Effector memory CD8-positive, alpha-beta T cell (primary cell): ENCODE measurements around the gene WWP2.
A peak's percentile ranks its signal among the peaks of the same experiment; 100 is the strongest.
"Not testable (repeated sequence)": the region's sequence is repeated elsewhere in the genome, so short reads cannot be mapped to it uniquely, and the experiment has no call there.

Source experiments
- ATAC-seq: fragments of 150-1000 bp; cut with Tn5 transposase; replicated peaks from 2 replicates; pipeline ENCODE4 v1.10.0; 2021; ENCODE audit warnings: mild to moderate bottlenecking, moderate library complexity
- DNase-seq, 3 experiments: peaks; one replicate each; pipeline ENCODE4 v3.0.0; 2021
- H3K27ac Mint-ChIP-seq, 2 donors: one replicate each; pipeline ENCODE4 v1.8.0; 2022; ENCODE audit warnings: mild to moderate bottlenecking in 2 of 2, mixed read lengths in 2 of 2, moderate library complexity in 2 of 2
- H3K27me3 Mint-ChIP-seq, 2 donors: one replicate each; pipeline ENCODE4 v1.8.0; 2022; ENCODE audit warnings: mixed read lengths in 2 of 2
- H3K36me3 Mint-ChIP-seq: one replicate; pipeline ENCODE4 v1.8.0; 2022; ENCODE audit warnings: mild to moderate bottlenecking, moderate library complexity, mixed read lengths; ENCODE audit not compliant: insufficient read depth
- H3K4me1 Mint-ChIP-seq, 2 donors: one replicate each; pipeline ENCODE4 v1.8.0; 2022; ENCODE audit warnings: low read depth in 2 of 2, mixed read lengths in 2 of 2
- H3K4me3 Mint-ChIP-seq, 2 donors: one replicate each; pipeline ENCODE4 v1.8.0; 2022; ENCODE audit warnings: mild to moderate bottlenecking in 2 of 2, mixed read lengths in 2 of 2, moderate library complexity in 2 of 2
- H3K9me3 Mint-ChIP-seq, 2 donors: one replicate each; pipeline ENCODE4 v1.8.0; 2022; ENCODE audit warnings: mixed read lengths in 2 of 2

WWP2 gene

DNA sequence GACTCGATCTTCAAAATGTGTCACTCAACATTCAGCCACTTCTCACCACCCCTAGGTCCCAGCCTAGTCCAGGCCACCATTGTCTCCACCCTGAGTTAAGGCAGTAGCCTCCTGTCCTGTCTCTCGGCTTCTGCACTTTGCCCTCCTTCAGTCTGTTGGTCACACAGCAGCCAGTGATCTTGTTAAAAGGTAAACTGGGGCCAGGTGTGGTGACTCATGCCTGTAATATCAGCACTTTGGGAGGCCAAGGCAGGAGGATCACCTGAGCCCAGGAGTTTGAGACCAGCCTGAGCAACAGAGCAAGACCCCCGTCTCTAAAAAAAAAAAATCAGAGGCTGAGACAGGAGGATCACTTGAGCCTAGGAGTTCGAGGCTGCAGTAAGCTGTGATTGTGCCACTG is 25.8 kb downstream of the WWP2 start:
- ATAC-seq (no peak), DNase-seq (no peak)
- H3K4me1 Mint-ChIP-seq, result peaks cover 3 to 5% of the 10 kb centered on the region in 2 donors
- no peak overlapping the region for H3K27ac Mint-ChIP-seq
- H3K9me3 Mint-ChIP-seq, result no peaks in the 10 kb centered on the region
- no peak overlapping the region for H3K4me3 Mint-ChIP-seq
- H3K27me3 Mint-ChIP-seq, result no peaks in the 10 kb centered on the region
- H3K36me3 Mint-ChIP-seq, result peaks cover 52% of the 10 kb centered on the region

DNA sequence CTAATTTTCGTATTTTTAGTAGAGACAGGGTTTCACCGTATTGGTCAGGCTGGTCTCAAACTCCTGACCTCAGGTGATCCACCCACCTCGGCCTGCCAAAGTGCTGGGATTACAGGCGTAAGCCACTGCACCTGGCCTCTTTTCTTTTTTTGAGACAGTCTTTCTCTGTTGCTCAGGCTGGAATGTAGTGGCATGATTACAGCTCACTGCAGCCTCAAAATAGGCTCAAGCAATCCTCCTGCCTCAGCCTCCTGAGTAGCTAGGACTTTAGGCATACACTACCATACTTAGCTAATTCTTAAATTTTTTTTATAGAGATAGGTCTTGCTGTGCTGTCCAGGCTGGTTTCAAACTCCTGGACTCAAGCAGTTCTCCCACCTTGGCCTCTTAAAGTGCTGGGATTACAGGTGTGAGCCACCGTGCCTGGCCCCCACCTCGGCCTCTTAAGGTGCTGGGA is 29.3 kb downstream of the WWP2 start:
- H3K27me3 Mint-ChIP-seq, ATAC-seq, H3K4me1 Mint-ChIP-seq, H3K27ac Mint-ChIP-seq, H3K9me3 Mint-ChIP-seq, DNase-seq, H3K4me3 Mint-ChIP-seq: not testable (repeated sequence)
- H3K36me3 Mint-ChIP-seq, result peaks cover 42% of the 10 kb centered on the region

- no peaks in the 10 kb centered on the region for H3K27me3 Mint-ChIP-seq
- no peaks in the 10 kb centered on the region for H3K9me3 Mint-ChIP-seq
- H3K27ac Mint-ChIP-seq, result no peak overlapping the region
- H3K4me3 Mint-ChIP-seq, result no peak overlapping the region
- no peak for ATAC-seq
- peaks cover 30% of the 10 kb centered on the region for H3K36me3 Mint-ChIP-seq
- DNase-seq, result no peak
- peaks cover 1 to 4% of the 10 kb centered on the region in 2 donors for H3K4me1 Mint-ChIP-seq
Measured at GRCh38 chr16:69793526-69793925, 31.4 kb downstream of the WWP2 start.

- DNase-seq (no peak), ATAC-seq (no peak)
- Mint-ChIP-seq H3K36me3 (peaks cover 27% of the 10 kb centered on the region), H3K9me3 (no peaks in the 10 kb centered on the region), H3K4me3 (no peak overlapping the region), H3K4me1 (peaks cover 0 to 4% of the 10 kb centered on the region in 2 donors), H3K27me3 (no peaks in the 10 kb centered on the region), H3K27ac (peak overlapping the region in 1 of 2 donors; percentile 22)
Measured at GRCh38 chr16:69794486-69794885, 32.4 kb downstream of the WWP2 start.

- Mint-ChIP-seq H3K27ac (no peak overlapping the region), H3K9me3 (no peaks in the 10 kb centered on the region), H3K36me3 (peaks cover 31% of the 10 kb centered on the region)
Measured at GRCh38 chr16:69796285-69797118, 34.4 kb downstream of the WWP2 start.

DNA sequence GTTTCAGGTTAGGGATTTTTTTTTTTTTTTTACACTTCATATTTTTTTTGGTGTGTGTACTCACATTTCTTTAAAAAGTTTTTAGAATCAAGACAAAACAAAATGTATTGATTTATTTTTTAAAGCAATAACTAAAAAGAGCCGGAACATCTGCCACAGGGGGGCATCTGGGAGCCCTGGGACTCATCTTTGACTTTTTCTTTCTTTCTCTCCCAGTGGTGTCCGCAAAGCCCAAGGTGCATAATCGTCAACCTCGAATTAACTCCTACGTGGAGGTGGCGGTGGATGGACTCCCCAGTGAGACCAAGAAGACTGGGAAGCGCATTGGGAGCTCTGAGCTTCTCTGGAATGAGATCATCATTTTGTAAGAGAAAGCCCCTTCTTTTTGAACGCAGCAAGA is 36.3 kb downstream of the WWP2 start:
- no peaks in the 10 kb centered on the region for H3K27me3 Mint-ChIP-seq
- no peak for ATAC-seq

More at GRCh38 chr16:69796285-69797118, 34.4 kb downstream of the WWP2 start:
- H3K4me1 Mint-ChIP-seq, result peaks cover 0 to 4% of the 10 kb centered on the region in 2 donors
- ATAC-seq, result peak; percentile 63
- no peak overlapping the region for H3K4me3 Mint-ChIP-seq
- peak in 2 of 3 experiments; percentile 12 to 21 for DNase-seq
- no peaks in the 10 kb centered on the region for H3K27me3 Mint-ChIP-seq

GRCh38 chr16:69799611-69800031 is 37.5 kb downstream of the WWP2 start:
- DNase-seq (no peak), ATAC-seq (no peak)
- no peaks in the 10 kb centered on the region for H3K27me3 Mint-ChIP-seq
- no peaks in the 10 kb centered on the region for H3K9me3 Mint-ChIP-seq
- no peak overlapping the region for H3K4me3 Mint-ChIP-seq
- peak overlapping the region in 1 of 2 donors; percentile 83 for H3K27ac Mint-ChIP-seq
- peaks cover 0 to 4% of the 10 kb centered on the region in 2 donors for H3K4me1 Mint-ChIP-seq
- H3K36me3 Mint-ChIP-seq, result peaks cover 51% of the 10 kb centered on the region

More for the DNA sequence above, 36.3 kb downstream of the WWP2 start:
- no peak overlapping the region for H3K27ac Mint-ChIP-seq
- DNase-seq, result no peak
- peaks cover 0 to 4% of the 10 kb centered on the region in 2 donors for H3K4me1 Mint-ChIP-seq
- no peaks in the 10 kb centered on the region for H3K9me3 Mint-ChIP-seq
- H3K36me3 Mint-ChIP-seq, result peaks cover 48% of the 10 kb centered on the region
- no peak overlapping the region for H3K4me3 Mint-ChIP-seq

DNA sequence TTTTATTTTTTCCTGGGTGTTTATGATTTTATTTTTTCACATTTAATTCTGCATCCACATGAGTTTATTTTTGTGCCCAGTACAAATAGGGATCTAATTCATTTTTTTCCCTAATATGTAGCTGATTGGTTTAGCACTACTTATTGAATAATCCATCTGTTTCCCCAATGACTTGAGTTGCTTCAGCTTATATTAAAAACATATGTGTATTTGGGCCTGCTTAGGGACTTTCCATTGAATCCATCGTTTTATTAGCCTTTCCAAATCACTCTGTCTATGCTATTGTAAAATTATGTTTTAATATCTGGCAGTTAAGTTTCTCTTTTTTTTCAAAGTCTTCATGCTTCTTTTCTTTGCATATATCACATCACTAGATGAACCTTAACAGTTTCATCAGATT is 42.2 kb downstream of the WWP2 start:
- Mint-ChIP-seq H3K9me3 (no peaks in the 10 kb centered on the region), H3K4me3 (no peak overlapping the region), H3K27me3 (no peaks in the 10 kb centered on the region), H3K27ac (peak overlapping the region; percentile 20 to 54), H3K4me1 (no peaks in the 10 kb centered on the region), H3K36me3 (peaks cover 40% of the 10 kb centered on the region)
- ATAC-seq (no peak), DNase-seq (no peak)

- not testable (repeated sequence) for H3K9me3 Mint-ChIP-seq
- H3K27ac Mint-ChIP-seq, result peak overlapping the region in 1 of 2 donors; percentile 12
Measured at GRCh38 chr16:69806776-69807175, 44.6 kb downstream of the WWP2 start.

DNA sequence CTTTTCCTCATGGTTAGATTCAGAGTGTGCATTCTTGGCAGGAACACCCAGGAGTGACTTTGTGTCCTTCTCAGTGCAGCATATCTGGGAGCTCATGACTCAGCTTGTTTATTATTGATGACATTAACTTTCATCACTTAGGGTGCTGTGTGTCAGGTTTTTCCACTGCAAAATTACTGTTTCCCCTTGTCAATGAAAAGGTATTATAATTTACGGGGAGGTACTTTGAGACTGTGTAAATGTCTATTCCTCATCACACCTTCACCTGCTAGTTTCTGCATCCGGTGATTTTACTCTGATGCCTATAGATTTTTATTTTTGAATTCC is 50.5 kb downstream of the WWP2 start:
- Mint-ChIP-seq H3K4me1 (peaks cover 6 to 8% of the 10 kb centered on the region in 2 donors), H3K9me3 (no peaks in the 10 kb centered on the region), H3K27me3 (no peaks in the 10 kb centered on the region), H3K27ac (peak overlapping the region in 1 of 2 donors; percentile 78), H3K36me3 (peaks cover 26% of the 10 kb centered on the region), H3K4me3 (no peak overlapping the region)
- ATAC-seq (no peak), DNase-seq (no peak)

More at GRCh38 chr16:69806776-69807175, 44.6 kb downstream of the WWP2 start:
- ATAC-seq, H3K27me3 Mint-ChIP-seq, H3K4me3 Mint-ChIP-seq, H3K4me1 Mint-ChIP-seq, DNase-seq: not testable (repeated sequence)
- peaks cover 32% of the 10 kb centered on the region for H3K36me3 Mint-ChIP-seq

GRCh38 chr16:69814078-69814477 is 51.9 kb downstream of the WWP2 start:
- peaks cover 32% of the 10 kb centered on the region for H3K36me3 Mint-ChIP-seq
- H3K4me1 Mint-ChIP-seq, result peaks cover 6 to 14% of the 10 kb centered on the region in 2 donors
- no peak for ATAC-seq
- H3K9me3 Mint-ChIP-seq, result no peaks in the 10 kb centered on the region
- H3K27ac Mint-ChIP-seq, result peak overlapping the region in 1 of 2 donors; percentile 51
- no peaks in the 10 kb centered on the region for H3K27me3 Mint-ChIP-seq
- no peak overlapping the region for H3K4me3 Mint-ChIP-seq
- DNase-seq, result no peak

- Mint-ChIP-seq H3K4me3 (no peak overlapping the region), H3K27me3 (no peaks in the 10 kb centered on the region), H3K36me3 (peaks cover 32% of the 10 kb centered on the region), H3K27ac (peak overlapping the region in 1 of 2 donors; percentile 51), H3K9me3 (no peaks in the 10 kb centered on the region), H3K4me1 (peaks cover 6 to 15% of the 10 kb centered on the region in 2 donors)
- ATAC-seq, result no peak
- DNase-seq, result no peak
Measured at GRCh38 chr16:69814561-69814960, 52.4 kb downstream of the WWP2 start.

GRCh38 chr16:69815216-69815883 is 53.2 kb downstream of the WWP2 start:
- not testable (repeated sequence) for H3K4me1 Mint-ChIP-seq, H3K27ac Mint-ChIP-seq, H3K9me3 Mint-ChIP-seq, DNase-seq, ATAC-seq, H3K4me3 Mint-ChIP-seq, H3K27me3 Mint-ChIP-seq
- H3K36me3 Mint-ChIP-seq, result peaks cover 34% of the 10 kb centered on the region

GRCh38 chr16:69816996-69817395 is 54.9 kb downstream of the WWP2 start:
- DNase-seq, result no peak
- Mint-ChIP-seq H3K27me3 (no peaks in the 10 kb centered on the region), H3K9me3 (no peaks in the 10 kb centered on the region), H3K36me3 (peaks cover 40% of the 10 kb centered on the region), H3K4me1 (peaks cover under 1 to 9% of the 10 kb centered on the region in 2 donors), H3K4me3 (no peak overlapping the region), H3K27ac (no peak overlapping the region)
- ATAC-seq, result no peak
